Glomerular visceral epithelial cell (primary cell): ENCODE data around the gene DDHD1.
"Not testable (repeated sequence)": the region's sequence is repeated elsewhere in the genome, so short reads cannot be mapped to it uniquely, and the experiment has no call there.

Experiments used
- DNase-seq: peaks from one replicate; pipeline ENCODE4 v3.0.0-alpha.2; 2016; ENCODE audit errors: extremely low spot score

Gene DDHD1

DNA sequence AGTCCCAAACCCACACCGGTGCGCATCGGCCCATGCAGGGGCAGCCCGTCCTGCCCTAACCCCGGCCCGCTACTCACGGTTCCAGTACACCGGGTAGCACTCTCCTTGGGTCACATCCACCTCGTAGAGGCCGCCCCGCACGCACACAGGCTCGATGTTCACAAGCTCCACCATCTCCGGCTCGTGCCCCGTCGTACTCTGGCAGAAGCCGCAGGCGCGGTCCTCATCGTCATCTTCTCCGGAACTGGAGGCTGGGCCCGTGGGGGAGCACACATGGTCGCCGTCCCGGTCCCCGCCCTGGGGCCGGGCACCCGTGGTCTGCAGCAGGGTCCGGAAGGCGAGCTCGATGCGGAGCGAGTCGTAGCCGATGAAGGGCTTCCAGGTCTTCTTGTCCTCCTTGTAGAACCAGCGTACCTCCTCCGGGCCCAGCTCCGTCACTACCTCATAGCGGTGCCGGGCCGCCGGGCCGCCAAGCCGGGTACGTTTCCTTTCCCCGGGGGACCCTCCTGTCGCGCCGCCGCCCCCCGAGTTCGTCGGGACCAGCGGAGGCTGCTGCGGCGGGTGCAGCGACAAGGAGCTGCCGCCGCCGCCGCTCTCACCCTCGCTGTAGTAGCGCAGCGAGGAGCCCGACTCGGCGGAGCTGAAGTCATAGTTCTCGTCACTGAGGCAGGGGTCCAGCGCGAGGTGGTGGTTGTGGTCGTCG, 788 bp downstream of the DDHD1 start:
- DNase-seq: peak; percentile 44

DNA sequence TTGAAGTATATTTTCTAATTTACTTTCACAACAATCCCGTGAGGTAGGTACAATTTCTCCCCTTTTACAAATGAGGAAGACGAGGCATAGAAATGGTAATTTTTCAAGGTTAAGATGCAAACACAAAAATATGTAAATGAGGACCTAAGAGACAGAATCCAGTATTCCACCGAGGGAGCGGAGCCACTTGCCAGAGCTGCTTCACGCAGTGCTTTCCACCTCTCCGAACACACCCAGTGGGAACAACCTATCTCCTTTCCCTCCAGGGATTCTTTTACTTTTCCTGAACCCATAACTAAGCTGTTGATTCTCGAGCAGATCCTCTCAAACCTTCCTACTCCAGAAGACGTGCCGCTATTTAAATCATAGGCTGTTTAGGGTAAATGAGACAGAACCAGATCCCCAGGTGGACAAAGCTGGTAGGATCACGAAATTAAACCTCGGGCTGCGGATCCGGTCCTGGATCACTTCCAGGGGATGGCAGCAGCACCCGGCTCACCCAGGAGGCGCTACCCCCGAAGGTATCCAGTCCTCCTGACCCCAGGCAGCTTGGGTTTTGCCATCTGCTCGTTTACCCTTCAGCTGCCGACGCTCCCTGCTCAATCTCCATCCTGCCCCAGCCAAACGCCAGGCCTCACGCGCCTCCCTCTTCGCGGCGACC, 1.5 kb downstream of the DDHD1 start:
- peak; percentile 68 for DNase-seq

DNA sequence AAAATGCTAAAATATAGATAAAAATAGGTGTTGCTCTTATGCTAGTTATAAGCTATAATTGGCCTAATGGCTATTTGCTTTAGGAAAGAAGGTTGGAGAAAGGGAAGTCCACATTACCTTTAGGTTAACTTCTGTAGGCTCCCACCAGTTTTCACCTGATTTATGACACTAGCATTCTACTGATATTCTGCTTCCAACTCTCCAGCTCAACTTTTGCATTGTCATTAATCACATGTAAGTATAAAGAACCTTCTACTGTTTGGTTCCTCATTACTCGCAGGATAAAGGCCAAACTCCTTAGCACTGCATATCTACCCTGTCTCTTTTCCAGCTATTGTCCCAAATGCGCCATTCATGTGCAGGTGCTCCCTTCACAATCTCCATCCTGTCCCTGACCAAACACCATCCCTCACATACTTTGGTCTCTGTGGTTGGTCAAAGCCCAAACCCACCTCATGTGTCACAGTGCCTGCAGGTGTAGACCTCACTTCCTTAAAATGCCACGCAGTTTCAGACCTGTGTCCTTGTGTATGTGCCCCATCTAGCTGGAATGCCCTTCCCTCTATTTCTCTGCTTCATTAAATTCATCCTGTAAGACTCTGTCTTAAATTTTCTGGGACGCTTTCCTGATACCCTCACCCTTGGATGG, 3.3 kb downstream of the DDHD1 start:
- DNase-seq: no peak

DNA sequence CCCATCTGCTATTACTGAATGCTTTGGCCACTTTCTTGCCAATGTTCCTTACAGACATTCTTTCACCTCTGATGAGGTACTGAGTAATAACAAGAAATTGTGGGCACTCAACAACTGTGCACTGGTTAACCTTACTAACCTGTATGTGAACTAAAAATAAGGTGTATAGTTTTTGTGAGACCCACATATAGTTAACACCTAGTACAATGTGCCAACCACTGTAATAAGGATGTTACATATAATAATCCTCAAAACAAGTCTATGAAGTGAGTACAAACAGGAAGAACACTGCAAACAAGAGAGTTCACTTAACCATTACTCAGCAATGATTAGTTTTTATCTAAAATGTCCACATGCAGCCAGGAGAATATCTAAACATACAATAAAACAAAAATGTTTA, 4.5 kb downstream of the DDHD1 start:
- DNase-seq: no peak

DNA sequence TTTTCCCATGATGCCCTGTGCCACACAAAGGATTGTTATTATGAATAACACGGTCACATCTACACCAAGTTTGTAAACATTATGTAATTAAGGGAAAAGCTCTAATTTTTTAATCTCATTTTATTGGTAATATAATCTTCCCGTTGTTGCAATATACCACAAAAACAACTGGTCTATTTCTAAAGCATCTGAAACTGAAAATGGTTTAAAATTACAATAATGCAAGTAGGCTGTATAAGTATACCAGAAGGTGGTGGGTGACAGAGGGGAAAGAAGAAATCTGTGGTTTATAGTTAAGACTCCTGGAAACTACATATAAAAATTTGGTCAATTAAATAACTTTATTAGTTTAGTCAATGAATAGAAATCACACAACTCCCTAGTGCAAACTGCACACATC, 5.2 kb downstream of the DDHD1 start:
- DNase-seq: no peak

DNA sequence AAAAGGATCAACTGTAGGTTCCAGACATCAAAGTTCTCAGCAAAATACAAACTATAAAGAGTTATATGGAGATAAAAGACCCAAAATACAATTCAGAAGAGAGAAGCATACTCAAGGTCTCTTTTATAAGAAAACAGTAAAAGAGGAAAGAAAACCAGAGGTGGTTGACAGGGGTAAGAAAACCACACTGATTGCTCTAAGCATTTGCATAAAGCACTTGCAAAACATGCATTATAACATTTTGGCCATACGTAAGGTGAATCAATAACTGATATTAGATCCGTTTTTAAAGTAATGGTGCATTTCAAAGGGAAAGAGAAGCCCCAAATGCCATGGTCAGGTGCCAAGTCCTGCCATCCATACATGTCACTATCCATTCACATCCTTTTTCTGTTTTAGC, 5.9 kb downstream of the DDHD1 start:
- DNase-seq: no peak

DNA sequence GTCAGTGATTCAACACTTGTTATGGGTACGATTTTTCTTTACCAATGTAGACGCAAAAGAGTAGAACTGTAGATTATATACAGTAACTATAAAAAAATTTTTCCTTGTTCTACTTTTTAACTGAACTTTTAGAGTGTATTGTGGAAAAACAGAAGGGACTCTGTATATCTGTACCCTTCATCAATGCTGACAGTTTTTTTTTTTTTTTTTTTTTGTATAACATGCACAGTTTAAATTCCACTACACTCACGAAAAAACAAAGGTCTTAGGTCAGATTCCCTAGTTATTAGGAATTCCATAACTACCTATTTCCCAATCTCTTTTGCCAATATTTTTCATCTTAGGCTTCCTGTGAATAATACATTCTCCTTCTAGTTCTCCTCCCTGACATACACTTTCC, 6.4 kb downstream of the DDHD1 start:
- no peak for DNase-seq

DNA sequence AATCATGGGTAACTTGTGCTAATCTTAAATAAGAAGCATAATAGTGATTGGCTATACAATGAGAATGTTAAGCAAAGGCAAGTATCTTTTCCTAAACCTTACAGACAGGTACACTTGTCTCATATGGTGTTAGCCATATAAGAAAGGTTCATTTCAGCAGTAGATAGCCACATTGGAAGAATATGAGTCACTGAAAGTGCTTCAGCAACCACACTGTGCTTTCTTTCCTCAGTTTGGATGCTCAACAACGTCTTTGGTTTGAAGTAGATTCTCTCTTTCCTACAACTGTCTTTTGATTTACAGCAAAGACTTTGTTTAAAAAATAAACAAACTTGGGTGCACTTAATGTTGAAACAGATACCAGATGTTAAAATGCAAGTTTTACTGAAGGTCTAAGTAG, 8.9 kb downstream of the DDHD1 start:
- DNase-seq: no peak

DNA sequence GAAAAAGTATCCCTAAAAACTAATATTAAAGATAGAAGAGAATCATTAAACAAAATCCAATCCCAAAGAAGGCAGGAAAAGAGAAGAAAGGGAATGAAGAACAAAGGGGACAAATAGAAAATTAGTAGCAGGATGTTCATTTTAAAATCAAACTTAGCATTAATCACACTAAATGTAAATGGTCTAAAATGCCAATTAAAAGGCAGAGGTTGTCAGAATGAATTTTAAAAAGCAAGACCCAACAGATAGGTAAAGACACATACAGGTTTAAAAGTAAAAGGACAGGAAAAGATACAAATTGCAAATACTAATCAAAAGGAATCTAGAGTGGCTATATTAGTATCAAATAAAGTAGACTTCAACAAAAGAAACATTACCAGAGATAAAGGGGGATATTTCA, 12.5 kb downstream of the DDHD1 start:
- no peak for DNase-seq

DNA sequence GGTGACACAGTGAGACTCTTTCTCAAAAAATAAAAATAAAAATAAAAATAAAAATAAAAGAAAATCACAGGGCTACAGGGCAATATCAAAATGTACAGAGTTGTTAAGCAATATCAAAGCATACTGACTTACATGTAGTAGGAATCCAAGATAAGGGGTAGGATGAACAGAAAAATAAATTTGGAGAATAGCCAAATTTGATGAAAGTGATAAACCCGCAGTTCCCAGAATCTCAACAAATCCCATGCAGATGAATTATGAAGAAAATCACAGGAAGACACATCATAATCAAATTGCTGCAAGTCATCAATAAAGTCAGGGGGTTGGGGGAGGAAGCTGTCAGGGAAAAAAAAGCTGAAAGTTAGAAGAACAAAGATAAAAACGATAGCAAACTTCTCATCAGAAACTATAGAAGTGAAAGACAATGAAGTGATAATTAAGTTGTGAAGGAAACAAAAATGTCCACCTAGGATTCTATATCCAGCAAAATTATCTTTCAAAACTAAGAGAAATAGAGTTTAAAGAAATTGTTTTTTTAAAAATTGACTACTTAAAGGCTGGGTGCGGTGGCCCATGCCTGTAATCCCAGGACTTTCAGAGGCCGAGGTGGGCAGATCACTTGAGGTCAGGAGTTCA, 15.4 kb downstream of the DDHD1 start:
- DNase-seq: no peak

DNA sequence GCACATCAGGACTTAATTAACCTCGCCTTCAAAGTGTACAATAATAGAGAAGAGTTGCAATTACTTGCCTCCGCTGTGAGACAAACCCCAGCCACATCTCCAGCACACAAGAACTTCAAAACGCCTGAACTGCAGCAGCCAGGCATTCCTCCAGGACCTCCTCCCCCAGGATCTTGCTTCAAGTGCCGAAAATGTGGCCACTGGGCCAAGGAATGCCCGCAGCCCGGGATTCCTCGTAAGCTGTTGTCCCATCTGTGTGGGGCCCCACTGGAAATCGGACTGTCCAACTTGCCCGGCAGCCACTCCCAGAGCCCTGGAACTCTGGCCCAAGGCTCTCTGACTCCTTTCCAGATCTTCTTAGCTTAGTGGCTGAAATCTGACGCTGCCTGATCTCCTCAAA, 22.6 kb downstream of the DDHD1 start:
- not testable (repeated sequence) for DNase-seq

DNA sequence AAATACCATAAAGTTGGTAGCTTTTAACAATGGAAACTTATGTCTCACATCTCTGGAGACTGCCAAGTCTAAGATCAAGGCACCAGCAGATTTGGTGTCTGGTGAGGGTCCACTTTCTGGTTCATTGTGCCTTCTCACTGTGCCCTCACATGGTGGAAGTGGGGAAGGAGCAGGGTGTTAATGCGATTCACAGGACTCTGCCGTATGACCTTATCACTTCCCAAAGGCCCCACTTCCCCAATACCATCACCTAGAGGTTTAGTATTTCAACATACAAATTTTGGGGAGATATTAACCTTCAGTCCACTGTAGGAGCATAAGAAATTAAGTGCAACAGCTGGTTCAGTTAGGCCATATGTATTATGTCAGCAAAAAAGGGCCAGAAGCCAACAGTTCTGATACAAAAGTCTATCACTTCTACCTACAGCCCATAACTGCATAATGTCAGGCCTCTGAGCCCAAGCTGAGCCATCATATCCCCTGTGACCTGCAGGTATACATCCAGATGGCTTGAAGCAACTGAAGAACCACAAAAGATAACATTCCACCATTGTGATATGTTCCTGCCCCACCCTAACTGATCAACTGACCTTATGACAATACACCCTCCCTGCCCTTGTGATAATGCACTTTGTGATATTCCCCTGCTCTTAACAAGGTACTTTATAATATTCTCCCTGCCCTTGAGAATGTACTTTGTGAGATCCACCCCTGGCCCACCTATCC, 24.7 kb downstream of the DDHD1 start:
- DNase-seq: no peak

DNA sequence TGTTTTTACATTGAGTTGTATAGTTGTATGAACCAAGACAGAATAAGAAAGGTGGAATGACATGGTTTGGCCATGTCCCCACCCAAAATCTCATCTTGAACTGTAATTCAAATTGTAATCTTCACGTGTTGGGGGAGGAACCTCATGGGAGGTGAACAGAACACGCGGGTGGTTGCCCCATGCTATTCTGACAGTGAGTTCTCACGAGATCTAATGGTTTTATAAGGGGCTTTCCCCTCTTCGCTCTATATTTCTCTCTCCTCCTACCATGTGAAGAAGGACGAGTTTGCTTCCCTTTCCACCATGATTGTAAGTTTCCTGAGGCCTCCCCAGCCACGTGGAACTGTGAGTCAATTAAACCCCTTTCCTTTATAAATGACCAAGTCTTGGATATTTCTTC, 25.3 kb downstream of the DDHD1 start:
- DNase-seq: no peak

DNA sequence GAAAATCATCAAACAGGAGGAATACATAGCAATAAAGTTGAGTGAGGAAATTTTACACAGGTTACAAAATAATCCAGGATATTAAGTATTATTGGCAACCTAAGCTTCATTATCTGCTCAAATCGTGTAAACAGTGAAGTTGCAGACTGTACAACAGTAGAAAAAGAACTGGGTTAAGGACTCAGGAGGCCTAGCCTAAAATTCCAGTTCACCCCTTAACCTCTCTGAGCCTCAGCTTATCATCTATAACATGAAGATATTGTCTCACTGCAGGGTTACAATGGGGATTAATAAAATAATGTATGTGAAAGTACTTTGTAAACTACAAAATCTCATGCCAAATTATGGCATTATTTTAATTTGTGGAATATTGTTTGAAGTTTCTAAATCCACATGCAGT, 26.0 kb downstream of the DDHD1 start:
- DNase-seq: no peak

DNA sequence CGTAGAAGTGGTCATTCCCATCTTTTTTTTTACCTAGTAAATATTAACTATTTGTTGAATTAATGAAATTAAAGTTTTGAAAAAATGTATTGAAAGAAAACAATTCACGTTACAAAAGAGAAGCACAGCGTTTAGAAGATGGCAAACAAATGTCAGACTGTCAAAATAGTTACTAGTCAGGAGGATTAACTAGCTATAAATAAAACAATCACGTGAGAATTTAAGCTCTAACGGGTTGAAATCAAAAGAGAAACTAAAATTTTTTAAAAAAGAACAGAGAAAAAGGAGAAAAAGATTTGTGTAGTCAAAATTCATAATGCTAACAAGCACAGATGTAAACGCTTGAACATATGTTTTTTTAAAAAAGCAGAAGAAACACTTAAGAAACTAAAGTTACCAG, 26.4 kb downstream of the DDHD1 start:
- no peak for DNase-seq

DNA sequence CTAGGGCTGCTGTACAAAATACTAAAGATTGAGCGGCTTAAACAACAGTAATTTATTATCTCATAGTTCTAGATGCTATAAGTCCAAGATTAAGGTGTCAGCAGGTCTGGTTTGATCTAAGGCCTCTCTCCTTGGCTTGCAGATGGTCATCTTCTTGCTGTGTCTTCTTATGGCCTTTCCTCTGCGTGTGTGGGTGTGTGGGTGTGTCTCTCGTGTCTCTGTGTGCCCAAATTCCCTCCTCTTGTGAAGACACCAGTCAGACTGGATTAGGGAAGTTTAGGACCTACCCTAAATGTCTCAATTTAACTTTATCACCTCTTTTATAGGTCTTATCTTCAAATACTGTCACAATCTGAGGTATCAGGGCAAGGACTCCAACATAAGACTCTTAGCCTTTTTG, 28.3 kb downstream of the DDHD1 start:
- no peak for DNase-seq

DNA sequence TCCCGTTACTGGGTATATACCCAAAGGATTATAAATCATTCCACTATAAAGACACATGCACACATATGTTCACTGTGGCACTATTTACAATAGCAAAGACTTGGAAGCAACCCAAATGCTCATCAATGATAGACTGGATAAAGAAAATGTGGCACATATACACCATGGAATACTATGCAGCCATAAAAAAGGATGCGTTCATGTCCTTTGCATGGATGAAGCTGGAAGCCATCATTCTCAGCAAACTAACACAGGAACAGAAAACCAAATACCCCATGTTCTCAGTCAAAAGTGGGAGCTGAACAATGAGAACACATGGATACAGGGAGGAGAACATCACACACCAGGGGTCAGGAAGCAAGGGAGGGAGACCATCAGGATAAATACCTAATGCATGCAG, 31.7 kb downstream of the DDHD1 start:
- not testable (repeated sequence) for DNase-seq

DNA sequence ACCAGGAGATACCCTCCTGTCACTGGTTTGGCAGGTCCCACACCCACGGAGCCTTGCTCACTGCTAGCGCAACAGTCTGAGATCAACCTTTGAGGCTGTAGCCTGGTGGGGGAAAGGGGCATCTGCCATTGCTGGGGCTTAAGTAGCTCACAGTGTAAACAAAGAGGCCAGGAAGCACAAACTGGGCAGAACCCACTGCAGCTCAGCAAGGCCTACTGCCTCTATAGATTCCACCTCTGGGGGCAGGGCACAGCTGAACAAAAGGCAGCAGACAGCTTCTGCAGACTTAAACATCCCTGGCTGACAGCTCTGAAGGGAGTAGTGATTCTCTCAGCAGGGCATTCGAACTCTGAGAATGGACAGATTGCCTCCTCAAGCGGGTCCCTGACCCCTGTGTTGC, 35.6 kb downstream of the DDHD1 start:
- not testable (repeated sequence) for DNase-seq

DNA sequence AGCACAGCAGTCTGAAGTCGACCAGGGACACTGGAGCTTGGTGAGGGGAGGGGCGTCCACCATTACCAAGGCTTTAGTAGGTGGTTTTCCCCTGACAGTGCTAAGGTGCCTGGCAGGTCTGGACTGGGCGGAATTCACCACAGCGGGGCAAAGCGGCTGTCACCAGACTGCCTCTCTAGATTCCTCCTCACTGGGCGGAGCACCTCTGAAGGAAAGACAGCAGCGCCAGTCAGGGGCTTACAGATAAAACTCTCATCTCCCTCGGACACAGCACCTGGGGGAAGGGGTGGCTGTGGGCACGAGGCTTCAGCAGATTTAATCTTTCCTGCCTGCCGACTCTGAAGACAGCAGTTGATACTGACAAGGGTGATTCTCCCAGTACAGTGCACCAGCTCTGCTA, 39.1 kb downstream of the DDHD1 start:
- no peak for DNase-seq

DNA sequence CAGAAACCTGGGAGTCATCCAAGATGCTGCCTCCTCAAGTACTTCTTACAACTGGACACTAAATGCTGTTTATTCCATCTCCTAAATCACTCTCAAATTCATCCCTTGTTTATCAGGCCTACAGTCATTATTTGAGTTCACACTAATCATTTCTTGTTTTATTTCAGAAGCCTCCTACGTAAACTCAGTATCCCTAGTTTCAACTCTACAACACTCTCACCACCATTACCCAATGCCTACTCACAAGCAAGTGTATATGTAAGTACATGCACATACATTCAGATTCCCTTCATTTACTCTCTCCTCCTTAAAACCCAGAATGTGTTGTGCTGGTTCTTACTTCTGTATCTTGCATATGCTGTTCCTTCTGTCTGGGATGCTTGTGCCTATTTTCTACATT, 43.0 kb downstream of the DDHD1 start:
- no peak for DNase-seq

DNA sequence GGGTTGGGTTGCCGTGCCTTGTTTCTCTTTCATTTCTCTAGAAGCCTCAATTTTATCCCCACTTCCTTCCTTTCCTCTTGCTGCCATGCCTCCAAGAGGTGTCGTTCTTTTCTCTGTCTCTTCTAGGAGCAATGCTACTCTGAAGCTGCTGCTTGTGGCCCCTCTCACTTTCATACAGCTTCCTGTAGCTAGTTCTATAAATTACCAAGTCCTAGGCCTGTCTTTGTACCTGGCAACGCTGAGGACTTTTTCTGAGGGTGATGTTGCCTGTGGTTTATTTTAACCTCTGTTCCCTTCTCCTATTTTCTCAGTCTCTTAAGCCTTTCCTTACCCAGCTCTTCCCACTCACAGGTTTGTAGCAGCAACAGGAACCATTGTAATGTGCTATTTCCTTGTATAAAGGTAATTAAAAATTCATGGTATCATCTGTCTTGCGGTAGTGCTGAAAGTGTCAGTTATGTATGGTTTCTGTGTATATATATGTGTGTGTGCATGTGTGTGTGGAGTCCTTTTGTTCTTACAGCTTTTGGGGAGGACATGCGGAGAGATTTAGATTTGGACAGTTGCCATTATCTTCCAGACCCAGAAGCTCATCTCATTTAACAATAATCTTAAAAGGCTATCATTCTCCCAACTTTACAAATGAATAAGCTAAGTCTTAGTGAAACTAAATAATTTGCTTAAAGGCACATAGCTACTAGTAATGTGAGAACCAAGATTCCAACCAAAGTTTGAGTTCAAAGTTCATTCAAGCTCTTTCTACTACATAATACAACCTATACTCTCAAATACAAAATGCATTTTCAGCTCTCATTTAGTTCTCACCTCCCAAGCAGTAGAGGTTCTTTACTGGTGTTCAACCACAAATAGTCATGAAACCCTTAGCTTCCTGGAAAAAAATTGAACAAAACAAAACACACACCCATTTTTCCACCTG, 43.8 kb downstream of the DDHD1 start:
- DNase-seq: no peak
